Measurements from ENCODE around the gene COL6A1. TPM values are rescaled to one million over a fixed set of nuclear protein-coding genes. Genes with fewer than 3 reads are reported as not detected.

The COL6A1 gene
- polyA plus RNA-seq, 1 of the 3 experiments (the other 2 are of a cell fraction), result 107 TPM

GRCh38 chr21:46018615-46019014 lies 37.0 kb downstream of the COL6A1 start (continued):
- no peak for TF ChIP-seq PBX3 (IDR thresholded peaks at IDR 0.05)
- no peak for TF ChIP-seq FOXJ3 (CRISPR knock-in tag; IDR thresholded peaks at IDR 0.05)
- TF ChIP-seq GABPA (IDR thresholded peaks at IDR 0.05; ENCODE audit: low read depth), result no peak
- TF ChIP-seq MAX (IDR thresholded peaks at IDR 0.05; ENCODE audit: low read depth), result no peak
- no peak for TF ChIP-seq USF1 (IDR thresholded peaks at IDR 0.05; ENCODE audit: borderline replicate concordance, low read depth)

GRCh38 chr21:46020581-46020980 lies 39.0 kb downstream of the COL6A1 start:
- no peaks in the 10 kb centered on the region for H3K79me2 ChIP-seq (ENCODE audit: insufficient read depth)
- ChIA-PET POLR2A (no interaction called here), CTCF (interaction anchor here (1.3 kb wide), 1 partner anchor 29 kb away, joined by 3 read pairs; no protein-coding TSS in a partner anchor)
- no peaks in the 10 kb centered on the region for H3K9me3 ChIP-seq
- no peak overlapping the region for H2AFZ ChIP-seq (ENCODE audit: low read depth)
- no peak for DNase-seq
- no peak overlapping the region for H3K4me3 ChIP-seq (ENCODE audit: low read depth in 2 of 2, low read length in 1 of 2)
- H3K27me3 ChIP-seq (ENCODE audit: insufficient read depth), result no peaks in the 10 kb centered on the region; the same call in 1 of the 2 replicates
- H3K4me2 ChIP-seq, result no peak overlapping the region
- no peak overlapping the region for H3K9ac ChIP-seq
- H3K27ac ChIP-seq (ENCODE audit: low read depth in 2 of 2, low read length in 1 of 2), result no peak overlapping the region
- TF ChIP-seq RAD21 (IDR thresholded peaks at IDR 0.05; ENCODE audit: low read length) (no peak), ELF1 (IDR thresholded peaks at IDR 0.05) (no peak), REST (IDR thresholded peaks at IDR 0.05; ENCODE audit: low read depth, low read length) (no peak), USF2 (IDR thresholded peaks at IDR 0.05; ENCODE audit: borderline replicate concordance, low read depth, low read length) (no peak), ZBTB33 (IDR thresholded peaks at IDR 0.05; ENCODE audit: borderline replicate concordance, low read depth) (no peak), SMC3 (IDR thresholded peaks at IDR 0.05; ENCODE audit: low read depth, low read length) (no peak), TCF12 (IDR thresholded peaks at IDR 0.05) (no peak), MEF2A (IDR thresholded peaks at IDR 0.05; ENCODE audit: borderline replicate concordance, low read depth) (no peak), TEAD4 (IDR thresholded peaks at IDR 0.05; ENCODE audit: borderline replicate concordance, insufficient read depth) (no peak), FOSL2 (IDR thresholded peaks at IDR 0.05; ENCODE audit: borderline replicate concordance, low read depth) (no peak)
- no peaks in the 10 kb centered on the region; a peak in 1 of 4 replicates for H3K4me1 ChIP-seq (ENCODE audit: control insufficient read depth in 1 of 2, insufficient read depth in 2 of 2, low read depth in 1 of 2, low read length in 1 of 2)
- no peaks in the 10 kb centered on the region for H3K9me2 ChIP-seq
- WGBS (ENCODE audit: low lambda C conversion rate), result 73% methylated on average over 6 of the region's 6 CpGs
- H3F3A ChIP-seq (replicated peaks; ENCODE audit: insufficient read depth), result no peaks in the 10 kb centered on the region
- no peaks in the 10 kb centered on the region for H3K36me3 ChIP-seq (replicated peaks in 1 of 2; ENCODE audit: control insufficient read depth in 1 of 2, insufficient read depth in 2 of 2, low read length in 1 of 2)
- H4K20me1 ChIP-seq (ENCODE audit: insufficient read depth), result no peaks in the 10 kb centered on the region
